Measurements from ENCODE around the gene SAP30BP. TPM values are rescaled to one million over a fixed set of nuclear protein-coding genes. Genes with fewer than 3 reads are reported as not detected.

SAP30BP gene
- total RNA-seq, 4 donors from 2014 or later: 58.0 to 78.9 (median 61.7) TPM

- TF ChIP-seq CTCF (IDR thresholded peaks at IDR 0.05; ENCODE audit: low read depth): no peak
Observed at GRCh38 chr17:75652934-75653549, 14.1 kb upstream of the SAP30BP start.

GRCh38 chr17:75654176-75654575 is 13.0 kb upstream of the SAP30BP start:
- TF ChIP-seq CTCF (IDR thresholded peaks at IDR 0.05; ENCODE audit: low read depth): no peak

GRCh38 chr17:75658237-75658636 is 8.9 kb upstream of the SAP30BP start:
- no peak for TF ChIP-seq CTCF (IDR thresholded peaks at IDR 0.05; ENCODE audit: low read depth)

- no peak for TF ChIP-seq CTCF (IDR thresholded peaks at IDR 0.05; ENCODE audit: low read depth)
Observed at GRCh38 chr17:75661531-75661930, 5.6 kb upstream of the SAP30BP start.

GRCh38 chr17:75662511-75662910 is 4.6 kb upstream of the SAP30BP start:
- no peak for TF ChIP-seq CTCF (IDR thresholded peaks at IDR 0.05; ENCODE audit: low read depth)

- TF ChIP-seq CTCF (IDR thresholded peaks at IDR 0.05; ENCODE audit: low read depth): no peak
Observed at GRCh38 chr17:75664099-75664549, 3.0 kb upstream of the SAP30BP start.

GRCh38 chr17:75665981-75666380 is 1.2 kb upstream of the SAP30BP start:
- TF ChIP-seq CTCF (IDR thresholded peaks at IDR 0.05; ENCODE audit: low read depth): no peak
